Activated naive CD8-positive, alpha-beta T cell (primary cell): ENCODE results near the gene DYNC2LI1.
"Not testable (repeated sequence)": the region's sequence is repeated elsewhere in the genome, so short reads cannot be mapped to it uniquely, and the experiment has no call there.

Experiments used
- H3K27ac Mint-ChIP-seq: one replicate; pipeline ENCODE4 v1.8.0; 2021; ENCODE audit warnings: mixed read lengths
- H3K27me3 Mint-ChIP-seq: one replicate; pipeline ENCODE4 v1.8.0; 2021; ENCODE audit warnings: mixed read lengths
- H3K36me3 Mint-ChIP-seq: one replicate; pipeline ENCODE4 v1.8.0; 2021; ENCODE audit warnings: mixed read lengths
- H3K4me1 Mint-ChIP-seq: one replicate; pipeline ENCODE4 v1.8.0; 2021; ENCODE audit warnings: low read depth, mixed read lengths
- H3K4me3 Mint-ChIP-seq: one replicate; pipeline ENCODE4 v1.8.0; 2021; ENCODE audit warnings: mild to moderate bottlenecking, mixed read lengths
- H3K9me3 Mint-ChIP-seq: one replicate; pipeline ENCODE4 v1.8.0; 2021; ENCODE audit warnings: low read depth, mixed read lengths

Gene DYNC2LI1

GRCh38 chr2:43773876-43774613 is at the start of gene DYNC2LI1:
TSS of gene DYNC2LI1 (plus strand) at chr2:43774039. CDS start at chr2:43774139, 100 bp downstream.
- peak within 1 kb of the TSS; percentile 98 for H3K4me3 Mint-ChIP-seq
- H3K36me3 Mint-ChIP-seq, result no peaks in the 10 kb centered on the region
- H3K4me1 Mint-ChIP-seq, result peaks cover 22% of the 10 kb centered on the region
- H3K9me3 Mint-ChIP-seq, result no peaks in the 10 kb centered on the region
- H3K27ac Mint-ChIP-seq, result peak within 1 kb of the TSS; percentile 92
- peaks cover 3% of the 10 kb centered on the region for H3K27me3 Mint-ChIP-seq

- no peak overlapping the region for H3K27ac Mint-ChIP-seq
- no peaks in the 10 kb centered on the region for H3K9me3 Mint-ChIP-seq
- H3K27me3 Mint-ChIP-seq, result no peaks in the 10 kb centered on the region
- H3K4me3 Mint-ChIP-seq, result no peak overlapping the region
- peaks cover 3% of the 10 kb centered on the region for H3K36me3 Mint-ChIP-seq
- H3K4me1 Mint-ChIP-seq, result no peaks in the 10 kb centered on the region
Measured at GRCh38 chr2:43724728-43725526, 48.9 kb upstream of the DYNC2LI1 start.

- Mint-ChIP-seq H3K36me3 (peaks cover 3% of the 10 kb centered on the region), H3K27ac (no peak overlapping the region), H3K4me1 (no peaks in the 10 kb centered on the region), H3K4me3 (no peak overlapping the region), H3K9me3 (no peaks in the 10 kb centered on the region), H3K27me3 (no peaks in the 10 kb centered on the region)
Measured at GRCh38 chr2:43725711-43726246, 48.1 kb upstream of the DYNC2LI1 start.

GRCh38 chr2:43726961-43727633 is 46.7 kb upstream of the DYNC2LI1 start:
- H3K4me3 Mint-ChIP-seq, H3K9me3 Mint-ChIP-seq, H3K36me3 Mint-ChIP-seq, H3K4me1 Mint-ChIP-seq, H3K27me3 Mint-ChIP-seq, H3K27ac Mint-ChIP-seq: not testable (repeated sequence)

GRCh38 chr2:43727634-43728014 is 46.2 kb upstream of the DYNC2LI1 start:
- Mint-ChIP-seq H3K4me3 (no peak overlapping the region), H3K27me3 (no peaks in the 10 kb centered on the region), H3K36me3 (peaks cover 7% of the 10 kb centered on the region), H3K4me1 (no peaks in the 10 kb centered on the region), H3K9me3 (no peaks in the 10 kb centered on the region), H3K27ac (no peak overlapping the region)

- H3K27ac Mint-ChIP-seq, result no peak overlapping the region
- H3K9me3 Mint-ChIP-seq, result no peaks in the 10 kb centered on the region
- no peak overlapping the region for H3K4me3 Mint-ChIP-seq
- H3K36me3 Mint-ChIP-seq, result peaks cover 9% of the 10 kb centered on the region
- H3K4me1 Mint-ChIP-seq, result no peaks in the 10 kb centered on the region
- H3K27me3 Mint-ChIP-seq, result peaks cover 3% of the 10 kb centered on the region
Measured at GRCh38 chr2:43729491-43730174, 44.2 kb upstream of the DYNC2LI1 start.

GRCh38 chr2:43731211-43731610 is 42.6 kb upstream of the DYNC2LI1 start:
- no peak overlapping the region for H3K4me3 Mint-ChIP-seq
- H3K27me3 Mint-ChIP-seq, result peaks cover 3% of the 10 kb centered on the region
- H3K4me1 Mint-ChIP-seq, result no peaks in the 10 kb centered on the region
- peaks cover 9% of the 10 kb centered on the region for H3K36me3 Mint-ChIP-seq
- H3K9me3 Mint-ChIP-seq, result no peaks in the 10 kb centered on the region
- H3K27ac Mint-ChIP-seq, result no peak overlapping the region

GRCh38 chr2:43736637-43737036 is 37.2 kb upstream of the DYNC2LI1 start:
- Mint-ChIP-seq H3K4me3 (no peak overlapping the region), H3K27me3 (peaks cover 3% of the 10 kb centered on the region), H3K27ac (no peak overlapping the region), H3K4me1 (no peaks in the 10 kb centered on the region), H3K36me3 (peaks cover 6% of the 10 kb centered on the region), H3K9me3 (no peaks in the 10 kb centered on the region)

- no peaks in the 10 kb centered on the region for H3K9me3 Mint-ChIP-seq
- H3K4me3 Mint-ChIP-seq, result no peak overlapping the region
- no peak overlapping the region for H3K27ac Mint-ChIP-seq
- H3K4me1 Mint-ChIP-seq, result no peaks in the 10 kb centered on the region
- peaks cover 5% of the 10 kb centered on the region for H3K36me3 Mint-ChIP-seq
- H3K27me3 Mint-ChIP-seq, result peaks cover 3% of the 10 kb centered on the region
Measured at GRCh38 chr2:43737097-43737854, 36.6 kb upstream of the DYNC2LI1 start.

- H3K27ac Mint-ChIP-seq, result no peak overlapping the region
- H3K4me1 Mint-ChIP-seq, result no peaks in the 10 kb centered on the region
- H3K4me3 Mint-ChIP-seq, result no peak overlapping the region
- no peaks in the 10 kb centered on the region for H3K36me3 Mint-ChIP-seq
- peaks cover 3% of the 10 kb centered on the region for H3K27me3 Mint-ChIP-seq
- no peaks in the 10 kb centered on the region for H3K9me3 Mint-ChIP-seq
Measured at GRCh38 chr2:43737855-43738254, 36.0 kb upstream of the DYNC2LI1 start.

- Mint-ChIP-seq H3K36me3 (no peaks in the 10 kb centered on the region), H3K27ac (no peak overlapping the region), H3K9me3 (no peaks in the 10 kb centered on the region), H3K27me3 (peaks cover 3% of the 10 kb centered on the region), H3K4me1 (no peaks in the 10 kb centered on the region), H3K4me3 (no peak overlapping the region)
Measured at GRCh38 chr2:43738257-43738656, 35.6 kb upstream of the DYNC2LI1 start.

GRCh38 chr2:43743706-43744105 is 30.1 kb upstream of the DYNC2LI1 start:
- no peaks in the 10 kb centered on the region for H3K4me1 Mint-ChIP-seq
- no peak overlapping the region for H3K4me3 Mint-ChIP-seq

GRCh38 chr2:43745457-43745856 is 28.4 kb upstream of the DYNC2LI1 start:
- no peaks in the 10 kb centered on the region for H3K9me3 Mint-ChIP-seq
- H3K27me3 Mint-ChIP-seq, result no peaks in the 10 kb centered on the region
- no peak overlapping the region for H3K4me3 Mint-ChIP-seq
- peaks cover 2% of the 10 kb centered on the region for H3K36me3 Mint-ChIP-seq
- no peak overlapping the region for H3K27ac Mint-ChIP-seq
- H3K4me1 Mint-ChIP-seq, result no peaks in the 10 kb centered on the region

More at GRCh38 chr2:43743706-43744105, 30.1 kb upstream of the DYNC2LI1 start:
- no peaks in the 10 kb centered on the region for H3K27me3 Mint-ChIP-seq
- peaks cover 2% of the 10 kb centered on the region for H3K36me3 Mint-ChIP-seq
- H3K9me3 Mint-ChIP-seq, result no peaks in the 10 kb centered on the region
- no peak overlapping the region for H3K27ac Mint-ChIP-seq

GRCh38 chr2:43748333-43748732 is 25.5 kb upstream of the DYNC2LI1 start:
- Mint-ChIP-seq H3K36me3 (peaks cover 2% of the 10 kb centered on the region), H3K4me3 (no peak overlapping the region), H3K27me3 (no peaks in the 10 kb centered on the region), H3K4me1 (no peaks in the 10 kb centered on the region), H3K27ac (no peak overlapping the region), H3K9me3 (no peaks in the 10 kb centered on the region)
